BJ (cell line): ENCODE measurements around the gene JUND. TPM values are rescaled to one million over a fixed set of nuclear protein-coding genes. Genes with fewer than 3 reads are reported as not detected.

Experiments
- CTCF ChIA-PET: fragments of 350-600 bp; formaldehyde crosslinking; extraction: SDS; loops from one replicate; lab custom pipeline; 2021; ENCODE audit warnings: antibody characterized with exemption, inconsistent platforms; lab: Yijun Ruan, JAX
- POLR2A ChIA-PET: fragments of 300-600 bp; sonication (Branson Sonifier 250); formaldehyde crosslinking; extraction: SDS; loops from one replicate; lab custom pipeline; 2021; ENCODE audit warnings: antibody characterized with exemption; lab: Charles Lee
- DNase-seq: peaks from one replicate; pipeline ENCODE4 v3.0.0-alpha.2; 2011; ENCODE audit warnings: low read depth
- H3K27me3 ChIP-seq: 2 replicates; pipeline ENCODE4 v1.6.0; 2011; ENCODE audit warnings: low read length; ENCODE audit not compliant: control insufficient read depth, insufficient read depth
- H3K36me3 ChIP-seq: 2 replicates; pipeline ENCODE4 v1.5.1; 2011; ENCODE audit warnings: low read length; ENCODE audit not compliant: control insufficient read depth, insufficient read depth
- H3K4me3 ChIP-seq: 2 replicates; pipeline ENCODE4 v1.5.1; 2011; ENCODE audit warnings: low read depth, mild to moderate bottlenecking, control low read depth, low read length
- polyA plus RNA-seq: library from polyadenylated mRNA; depleted of rRNA; stranded (reverse); fragments of >200 nt; gene quantifications from 2 replicates; pipeline ENCODE4 v1.2.3, GENCODE V29; 2011
- TF ChIP-seq, protein P1 (sequence below): IDR thresholded peaks from 2 replicates; pipeline ENCODE4 v1.5.1; 2011; ENCODE audit warnings: low read depth, mild to moderate bottlenecking, control low read depth, inconsistent platforms, low read length, moderate library complexity; ENCODE audit not compliant: insufficient read depth

Gene JUND
- polyA plus RNA-seq, 1 experiment: 124 TPM

- Histone ChIP-seq H3K27me3 (no peaks in the 10 kb centered on the region), H3K4me3 (no peak overlapping the region), H3K36me3 (peaks cover 31% of the 10 kb centered on the region)
- no peak for DNase-seq
- TF ChIP-seq, protein P1, sequence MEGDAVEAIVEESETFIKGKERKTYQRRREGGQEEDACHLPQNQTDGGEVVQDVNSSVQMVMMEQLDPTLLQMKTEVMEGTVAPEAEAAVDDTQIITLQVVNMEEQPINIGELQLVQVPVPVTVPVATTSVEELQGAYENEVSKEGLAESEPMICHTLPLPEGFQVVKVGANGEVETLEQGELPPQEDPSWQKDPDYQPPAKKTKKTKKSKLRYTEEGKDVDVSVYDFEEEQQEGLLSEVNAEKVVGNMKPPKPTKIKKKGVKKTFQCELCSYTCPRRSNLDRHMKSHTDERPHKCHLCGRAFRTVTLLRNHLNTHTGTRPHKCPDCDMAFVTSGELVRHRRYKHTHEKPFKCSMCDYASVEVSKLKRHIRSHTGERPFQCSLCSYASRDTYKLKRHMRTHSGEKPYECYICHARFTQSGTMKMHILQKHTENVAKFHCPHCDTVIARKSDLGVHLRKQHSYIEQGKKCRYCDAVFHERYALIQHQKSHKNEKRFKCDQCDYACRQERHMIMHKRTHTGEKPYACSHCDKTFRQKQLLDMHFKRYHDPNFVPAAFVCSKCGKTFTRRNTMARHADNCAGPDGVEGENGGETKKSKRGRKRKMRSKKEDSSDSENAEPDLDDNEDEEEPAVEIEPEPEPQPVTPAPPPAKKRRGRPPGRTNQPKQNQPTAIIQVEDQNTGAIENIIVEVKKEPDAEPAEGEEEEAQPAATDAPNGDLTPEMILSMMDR: no peak
- ChIA-PET CTCF (interaction anchor here (1.1 kb wide), 1 partner anchor 63 kb away, joined by 4 read pairs; no protein-coding TSS in a partner anchor), POLR2A (no interaction called here)
Observed at GRCh38 chr19:18264137-18264854, 17.1 kb downstream of the JUND start.

DNA sequence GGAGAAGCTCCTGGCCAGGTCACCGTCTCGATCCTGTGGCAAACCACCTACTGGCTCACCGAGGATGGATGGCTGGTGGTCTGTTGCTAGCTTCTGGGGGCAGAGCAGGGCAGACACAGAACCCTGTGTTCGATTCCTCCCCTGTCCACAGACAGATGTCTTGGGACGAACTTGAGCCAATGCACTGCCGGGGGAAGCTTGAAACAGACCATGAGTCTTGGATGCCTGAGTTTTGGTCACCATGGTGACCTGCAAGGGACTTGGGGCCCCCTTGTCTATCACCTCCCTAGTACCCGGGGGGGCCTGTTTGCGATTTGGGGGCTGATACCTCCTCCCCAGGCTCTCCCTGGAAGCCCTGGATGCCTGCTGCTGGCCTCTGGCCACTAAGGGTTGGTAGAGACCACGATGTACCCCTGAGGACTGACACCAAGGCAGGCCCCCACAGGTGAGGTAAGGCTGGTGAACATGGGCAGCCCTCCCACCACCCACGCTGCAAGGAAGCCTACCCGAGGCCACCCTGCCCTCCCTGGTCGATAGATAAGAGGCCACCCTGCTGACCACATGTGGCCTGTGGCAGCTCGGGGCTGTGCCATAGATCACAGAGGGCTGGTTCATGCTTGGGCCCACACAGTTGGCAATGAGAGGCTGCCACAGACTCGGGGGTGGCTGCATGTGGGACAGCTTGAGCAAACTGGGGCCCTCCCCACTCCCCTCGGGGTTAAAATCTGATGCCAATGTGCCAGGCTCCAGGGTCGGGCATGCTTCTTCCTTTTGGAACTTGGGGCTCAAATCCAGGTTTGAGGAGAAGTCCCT lies 17.9 kb downstream of the JUND start:
- H3K36me3 ChIP-seq: peaks cover 29% of the 10 kb centered on the region
- no peaks in the 10 kb centered on the region for H3K27me3 ChIP-seq
- TF ChIP-seq, protein P1: no peak
- CTCF ChIA-PET: interaction anchor here (1.2 to 3.7 kb wide), 3 partner anchors 11 to 65 kb away, joined by 3 to 38 read pairs (median 5); no protein-coding TSS in a partner anchor
- no peak overlapping the region for H3K4me3 ChIP-seq
- POLR2A ChIA-PET: no interaction called here
- no peak for DNase-seq

DNA sequence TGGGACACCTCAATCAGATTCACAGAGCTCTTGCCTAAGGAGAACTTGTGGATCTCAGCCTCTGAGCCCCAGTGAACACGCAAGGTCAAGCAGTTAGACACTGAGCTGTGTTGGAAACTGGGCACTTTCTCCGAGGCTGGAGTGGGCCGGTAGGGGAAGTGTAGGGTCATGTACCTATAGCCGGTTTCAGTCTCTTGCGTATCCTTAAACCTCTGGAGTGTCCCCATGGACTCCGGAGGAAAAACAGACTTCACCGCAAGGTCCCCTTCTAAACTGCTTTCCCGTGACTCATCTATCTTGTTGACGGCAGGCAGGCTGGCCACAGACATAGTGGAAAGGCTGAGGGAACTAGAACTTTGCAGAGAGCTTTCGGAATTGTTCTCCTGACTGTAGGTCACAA lies 18.5 kb downstream of the JUND start:
- peaks cover 28% of the 10 kb centered on the region for H3K36me3 ChIP-seq
- TF ChIP-seq, protein P1: no peak
- H3K4me3 ChIP-seq: no peak overlapping the region
- ChIA-PET POLR2A (no interaction called here), CTCF (interaction anchor here (1.2 to 3.7 kb wide), 3 partner anchors 10 to 66 kb away, joined by 3 to 38 read pairs (median 5); no protein-coding TSS in a partner anchor)
- no peak for DNase-seq
- H3K27me3 ChIP-seq: no peaks in the 10 kb centered on the region

DNA sequence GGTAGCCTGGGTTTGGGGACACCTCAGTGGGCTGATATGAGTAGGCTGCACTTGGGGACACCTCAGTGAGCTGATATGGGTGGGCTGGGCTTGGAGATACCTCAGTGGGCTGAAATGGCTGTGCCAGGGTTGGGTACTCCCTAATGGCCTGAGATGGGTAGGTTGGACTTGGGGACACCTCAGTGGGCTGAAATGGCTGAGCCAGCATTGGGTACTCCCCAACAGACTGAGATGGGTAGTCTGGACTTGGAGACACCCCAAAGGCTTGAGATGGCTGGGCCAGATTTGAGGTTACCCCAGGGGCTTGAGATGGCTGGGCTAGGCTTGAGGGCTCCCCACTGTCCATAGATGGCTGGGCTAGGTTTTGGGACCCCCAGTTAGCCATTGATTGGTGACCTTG lies 19.3 kb downstream of the JUND start:
- CTCF ChIA-PET: interaction anchor here (1.2 to 3.7 kb wide), 3 partner anchors 10 to 66 kb away, joined by 3 to 38 read pairs (median 5); no protein-coding TSS in a partner anchor
- Histone ChIP-seq H3K36me3 (peaks cover 24% of the 10 kb centered on the region), H3K27me3 (no peaks in the 10 kb centered on the region), H3K4me3 (no peak overlapping the region)
- POLR2A ChIA-PET: no interaction called here
- TF ChIP-seq, protein P1: no peak
- no peak for DNase-seq

DNA sequence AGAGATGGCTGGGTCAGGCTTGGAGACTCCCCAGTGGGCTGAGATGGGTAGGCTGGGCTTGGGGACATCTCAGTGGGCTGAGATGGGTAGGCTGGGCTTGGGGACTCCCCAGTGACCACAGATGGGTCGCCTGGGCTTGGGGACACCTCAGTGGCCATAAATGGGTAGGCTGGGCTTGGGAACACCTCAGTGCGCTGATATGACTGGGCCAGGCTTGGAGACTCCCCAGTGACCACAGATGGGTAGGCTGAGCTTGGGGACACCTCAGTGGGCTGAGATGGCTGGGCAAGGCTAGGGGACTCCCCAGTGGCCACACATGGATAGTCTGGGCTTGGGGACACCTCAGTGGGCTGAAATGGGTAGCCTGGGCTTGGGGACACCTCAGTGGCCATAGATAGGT lies 19.9 kb downstream of the JUND start:
- CTCF ChIA-PET: interaction anchor here (3.7 kb wide), 1 partner anchor 9 kb away, joined by 38 read pairs; no protein-coding TSS in a partner anchor

More for the DNA sequence above, 19.9 kb downstream of the JUND start:
- H3K36me3 ChIP-seq: peaks cover 18% of the 10 kb centered on the region
- TF ChIP-seq, protein P1: no peak
- DNase-seq: no peak
- no peaks in the 10 kb centered on the region for H3K27me3 ChIP-seq
- H3K4me3 ChIP-seq: no peak overlapping the region
- POLR2A ChIA-PET: no interaction called here
